ENCODE data around the gene DIAPH2. TPM values are rescaled to one million over a fixed set of nuclear protein-coding genes. Genes with fewer than 3 reads are reported as not detected.

The DIAPH2 gene
- total and polyA plus RNA-seq, 9 of the 15 experiments (the other 6 are each of a cell fraction or from before 2014, with no cell fraction given), result 0.01 to 0.18 (median 0.07) TPM; not detected in 1

DNA sequence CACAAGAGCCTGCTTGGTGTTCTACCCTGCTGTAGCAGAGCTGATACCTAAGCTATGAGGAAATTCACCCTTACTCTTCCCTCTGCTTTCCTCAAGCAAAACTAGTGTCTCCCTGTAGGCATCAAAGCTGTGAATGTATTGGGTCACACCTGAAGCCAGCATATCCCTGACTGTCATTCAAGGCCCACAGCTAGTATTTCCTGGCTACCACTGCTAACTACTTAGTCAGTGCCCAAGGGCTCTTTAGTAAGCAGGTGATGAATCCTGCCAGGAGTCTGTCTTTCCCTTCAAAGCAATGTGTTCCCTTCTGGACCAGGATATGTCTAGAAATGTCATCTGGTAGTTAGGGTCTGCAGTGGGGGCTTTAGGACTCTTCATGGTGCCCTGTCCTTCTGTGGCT, 324.7 kb downstream of the DIAPH2 start:
- Histone ChIP-seq H3K79me2 (ENCODE audit: control insufficient read depth, insufficient read depth, low read length) (no peaks in the 10 kb centered on the region), H2AFZ (ENCODE audit: low read depth, low read length) (no peak overlapping the region), H3K27ac (ENCODE audit: extremely low read depth, low read depth, low read length) (no peak overlapping the region), H3K4me1 (replicated peaks in 1 of 2; ENCODE audit: control insufficient read depth in 2 of 2, insufficient read depth in 2 of 2, low read length in 2 of 2) (no peaks in the 10 kb centered on the region), H4K20me1 (replicated peaks; ENCODE audit: control insufficient read depth, insufficient read depth, low read length) (no peaks in the 10 kb centered on the region), H3K9me3 (replicated peaks; ENCODE audit: control insufficient read depth, insufficient read depth, low read depth, low read length) (no peaks in the 10 kb centered on the region), H3K4me3 (no peak overlapping the region), H3K27me3 (ENCODE audit: control insufficient read depth in 2 of 2, insufficient read depth in 2 of 2, low read length in 2 of 2) (no peaks in the 10 kb centered on the region), H3K36me3 (ENCODE audit: control insufficient read depth, insufficient read depth, low read length) (no peaks in the 10 kb centered on the region), H3K9ac (ENCODE audit: insufficient read depth in 1 of 2, low read depth in 2 of 2, low read length in 2 of 2) (no peak overlapping the region), H3K9me1 (ENCODE audit: control insufficient read depth, insufficient read depth, low read length) (no peaks in the 10 kb centered on the region), H3K4me2 (ENCODE audit: insufficient read depth, low read length) (no peak overlapping the region)
- DNase-seq (ENCODE audit: extremely low read depth in 1 of 4, low spot score in 3 of 4), result no peak
- in situ Hi-C loops (cut with MboI), result no loop called here
- TF ChIP-seq ATF1 (CRISPR knock-in tag; IDR thresholded peaks at IDR 0.05) (no peak), ATF1 (tag; IDR thresholded peaks at IDR 0.05) (no peak), NCOA6 (IDR thresholded peaks at IDR 0.05) (no peak), SRSF9 (IDR thresholded peaks at IDR 0.05; ENCODE audit: borderline replicate concordance, low read depth, low read length) (no peak), ZNF140 (CRISPR knock-in tag; IDR thresholded peaks at IDR 0.05) (no peak), YBX1 (IDR thresholded peaks at IDR 0.05) (no peak), XRCC5 (IDR thresholded peaks at IDR 0.05; ENCODE audit: low read depth, low read length) (no peak), ZFPM2 (CRISPR knock-in tag; IDR thresholded peaks at IDR 0.05) (no peak), KLF6 (CRISPR knock-in tag; IDR thresholded peaks at IDR 0.05; ENCODE audit: borderline replicate concordance) (no peak), KDM4B (IDR thresholded peaks at IDR 0.05; ENCODE audit: borderline replicate concordance in 2 of 2, low read depth in 1 of 2) (no peak), SP2 (IDR thresholded peaks at IDR 0.05; ENCODE audit: extremely low read depth, low read depth, low read length, poor library complexity, severe bottlenecking) (no peak), KAT7 (CRISPR knock-in tag; IDR thresholded peaks at IDR 0.05; ENCODE audit: borderline replicate concordance) (no peak), HDAC8 (tag; IDR thresholded peaks at IDR 0.05) (no peak)
- TF ChIP-seq, protein P1, sequence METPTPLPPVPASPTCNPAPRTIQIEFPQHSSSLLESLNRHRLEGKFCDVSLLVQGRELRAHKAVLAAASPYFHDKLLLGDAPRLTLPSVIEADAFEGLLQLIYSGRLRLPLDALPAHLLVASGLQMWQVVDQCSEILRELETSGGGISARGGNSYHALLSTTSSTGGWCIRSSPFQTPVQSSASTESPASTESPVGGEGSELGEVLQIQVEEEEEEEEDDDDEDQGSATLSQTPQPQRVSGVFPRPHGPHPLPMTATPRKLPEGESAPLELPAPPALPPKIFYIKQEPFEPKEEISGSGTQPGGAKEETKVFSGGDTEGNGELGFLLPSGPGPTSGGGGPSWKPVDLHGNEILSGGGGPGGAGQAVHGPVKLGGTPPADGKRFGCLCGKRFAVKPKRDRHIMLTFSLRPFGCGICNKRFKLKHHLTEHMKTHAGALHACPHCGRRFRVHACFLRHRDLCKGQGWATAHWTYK (CRISPR knock-in tag; IDR thresholded peaks at IDR 0.05), result no peak
- ChIA-PET POLR2A (no interaction called here), CTCF (ENCODE audit: low intra/inter-chr PET ratio) (no interaction called here)
- intact Hi-C loops (cut with micrococcal nuclease), result no loop called here
- ATAC-seq, result no peak
- FAIRE-seq, result no peak
- BruUV-seq (replicated peaks), result no TSS peak
